Measurements from ENCODE around the gene ZNF225.

DNA sequence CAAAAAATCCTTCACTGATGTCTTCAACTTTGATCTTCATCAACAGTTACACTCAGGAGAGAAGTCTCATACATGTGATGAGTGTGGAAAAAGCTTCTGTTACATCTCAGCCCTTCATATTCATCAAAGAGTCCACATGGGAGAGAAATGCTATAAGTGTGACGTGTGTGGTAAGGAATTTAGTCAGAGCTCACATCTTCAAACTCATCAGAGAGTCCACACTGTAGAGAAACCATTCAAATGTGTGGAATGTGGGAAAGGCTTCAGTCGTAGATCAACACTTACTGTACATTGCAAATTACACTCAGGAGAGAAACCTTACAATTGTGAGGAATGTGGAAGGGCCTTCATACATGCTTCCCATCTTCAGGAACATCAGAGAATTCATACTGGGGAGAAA, 43.3 kb downstream of the ZNF225 start:
- TF ChIP-seq TAF1 (IDR thresholded peaks at IDR 0.05; ENCODE audit: borderline replicate concordance, insufficient read depth, low read length) (no peak), FOXP2 (optimal IDR thresholded peaks at IDR 0.05; ENCODE audit: borderline replicate concordance, extremely low read depth, extremely low read length, insufficient read depth) (no peak), SIN3A (IDR thresholded peaks at IDR 0.05; ENCODE audit: borderline replicate concordance, insufficient read depth, low read length) (no peak)

Data from PFSK-1 (cell line).